Measurements from ENCODE around the gene TMEM62.
"Not testable (repeated sequence)": the region's sequence is repeated elsewhere in the genome, so short reads cannot be mapped to it uniquely, and the experiment has no call there.

The TMEM62 gene

GRCh38 chr15:43210172-43210745 lies 76.9 kb downstream of the TMEM62 start:
- no peak for DNase-seq (ENCODE audit: low read depth)

- no peak for DNase-seq (ENCODE audit: low read depth)
Measured at GRCh38 chr15:43210807-43211206, 77.4 kb downstream of the TMEM62 start.

- DNase-seq (ENCODE audit: low read depth) = no peak
Measured at GRCh38 chr15:43211224-43211735, 77.9 kb downstream of the TMEM62 start.

GRCh38 chr15:43212299-43212698 lies 78.9 kb downstream of the TMEM62 start:
- no peak for DNase-seq (ENCODE audit: low read depth)

- no peak for DNase-seq (ENCODE audit: low read depth)
Measured at GRCh38 chr15:43212951-43213350, 79.6 kb downstream of the TMEM62 start.

- DNase-seq (ENCODE audit: low read depth) = no peak
Measured at GRCh38 chr15:43213466-43213865, 80.1 kb downstream of the TMEM62 start.

- DNase-seq (ENCODE audit: low read depth) = no peak
Measured at GRCh38 chr15:43214169-43214568, 80.8 kb downstream of the TMEM62 start.

GRCh38 chr15:43214592-43215295 lies 81.4 kb downstream of the TMEM62 start:
- no peak for DNase-seq (ENCODE audit: low read depth)

- no peak for DNase-seq (ENCODE audit: low read depth)
Measured at GRCh38 chr15:43215961-43216360, 82.6 kb downstream of the TMEM62 start.

- DNase-seq (ENCODE audit: low read depth) = peak; percentile 12
Measured at GRCh38 chr15:43218908-43219706, 85.7 kb downstream of the TMEM62 start.

GRCh38 chr15:43219929-43220928 lies 86.8 kb downstream of the TMEM62 start:
- no peak for DNase-seq (ENCODE audit: low read depth)

GRCh38 chr15:43220991-43221403 lies 87.6 kb downstream of the TMEM62 start, which contains the start of gene EPB42:
TSS of gene EPB42 (minus strand) at chr15:43221018. CDS start at chr15:43220825, 193 bp downstream.
- no peak for DNase-seq (ENCODE audit: low read depth)

- no peak for DNase-seq (ENCODE audit: low read depth)
Measured at GRCh38 chr15:43221422-43221821, 88.0 kb downstream of the TMEM62 start.

GRCh38 chr15:43225201-43225949 lies 92.0 kb downstream of the TMEM62 start:
- DNase-seq (ENCODE audit: low read depth) = no peak

- DNase-seq (ENCODE audit: low read depth) = not testable (repeated sequence)
Measured at GRCh38 chr15:43225950-43226255, 92.5 kb downstream of the TMEM62 start.

- DNase-seq (ENCODE audit: low read depth) = no peak
Measured at GRCh38 chr15:43226436-43227305, 93.3 kb downstream of the TMEM62 start.

- DNase-seq (ENCODE audit: low read depth) = no peak
Measured at GRCh38 chr15:43229977-43230376, 96.6 kb downstream of the TMEM62 start.

GRCh38 chr15:43230640-43231115 lies 97.3 kb downstream of the TMEM62 start:
- DNase-seq (ENCODE audit: low read depth) = no peak

- DNase-seq (ENCODE audit: low read depth) = no peak
Measured at GRCh38 chr15:43232289-43232874, 99.0 kb downstream of the TMEM62 start.

Data from GM04504 (cell line).